Measurements from ENCODE around the gene AIFM2. TPM values are rescaled to one million over a fixed set of nuclear protein-coding genes. Genes with fewer than 3 reads are reported as not detected.

Gene AIFM2
- polyA plus RNA-seq, 1 of the 3 experiments (the other 2 are of a cell fraction): 9.5 TPM

- no peaks in the 10 kb centered on the region for H3K79me2 ChIP-seq (ENCODE audit: insufficient read depth)
- peaks cover 0 to 3% of the 10 kb centered on the region in 2 experiments; a peak in 1 of 4 replicates for H3K4me1 ChIP-seq (ENCODE audit: control insufficient read depth in 1 of 2, insufficient read depth in 2 of 2, low read depth in 1 of 2, low read length in 1 of 2)
- H3K27me3 ChIP-seq (ENCODE audit: insufficient read depth): no peaks in the 10 kb centered on the region
- no peak for DNase-seq
- no peaks in the 10 kb centered on the region for H3K9me3 ChIP-seq
- 89% methylated on average over 6 of the region's 6 CpGs for WGBS (ENCODE audit: low lambda C conversion rate)
- no peak overlapping the region for H3K4me3 ChIP-seq (ENCODE audit: low read depth in 2 of 2, low read length in 1 of 2)
- peaks cover 0 to 16% of the 10 kb centered on the region in 2 experiments for H3K36me3 ChIP-seq (replicated peaks in 1 of 2; ENCODE audit: control insufficient read depth in 1 of 2, insufficient read depth in 2 of 2, low read length in 1 of 2)
- CTCF ChIA-PET: interaction anchor here (1.1 to 9.2 kb wide), 3 partner anchors 20 to 320 kb away, joined by 3 to 184 read pairs (median 157); partner anchors contain the start of gene TYSND1
- no peak overlapping the region for H2AFZ ChIP-seq (ENCODE audit: low read depth)
- H3F3A ChIP-seq (replicated peaks; ENCODE audit: insufficient read depth): no peaks in the 10 kb centered on the region
- no peak overlapping the region for H3K27ac ChIP-seq (ENCODE audit: low read depth in 2 of 2, low read length in 1 of 2)
- no peaks in the 10 kb centered on the region for H4K20me1 ChIP-seq (ENCODE audit: insufficient read depth)
- TF ChIP-seq EP300 (IDR thresholded peaks at IDR 0.05; ENCODE audit: borderline replicate concordance in 1 of 2, low read depth in 1 of 2, low read length in 1 of 2) (no peak), MXI1 (IDR thresholded peaks at IDR 0.05; ENCODE audit: low read depth, low read length) (no peak), FOXJ3 (CRISPR knock-in tag; IDR thresholded peaks at IDR 0.05) (no peak), NRF1 (IDR thresholded peaks at IDR 0.05; ENCODE audit: low read depth, low read length) (no peak), USF2 (IDR thresholded peaks at IDR 0.05; ENCODE audit: borderline replicate concordance, low read depth, low read length) (no peak), RCOR1 (IDR thresholded peaks at IDR 0.05; ENCODE audit: low read length) (no peak), TCF12 (IDR thresholded peaks at IDR 0.05) (no peak), CHD2 (IDR thresholded peaks at IDR 0.05; ENCODE audit: low read length, partially characterized antibody) (no peak), POLR2AphosphoS5 (IDR thresholded peaks at IDR 0.05; ENCODE audit: low read depth, low read length) (no peak), TAF1 (IDR thresholded peaks at IDR 0.05; ENCODE audit: borderline replicate concordance, low read depth, low read length) (no peak)
- POLR2A ChIA-PET: no interaction called here
- H3K9me2 ChIP-seq: no peaks in the 10 kb centered on the region
- no peak overlapping the region for H3K4me2 ChIP-seq
- H3K9ac ChIP-seq: no peak overlapping the region
Measured at GRCh38 chr10:70120417-70120816, 12.2 kb downstream of the AIFM2 start.

GRCh38 chr10:70119623-70120022, 13.0 kb downstream of the AIFM2 start:
- ChIA-PET POLR2A (no interaction called here), CTCF (interaction anchor here (1.1 to 9.2 kb wide), 4 partner anchors 10 to 320 kb away, joined by 3 to 184 read pairs (median 81); partner anchors contain the start of gene TYSND1)
- WGBS (ENCODE audit: low lambda C conversion rate): 86% methylated on average over 6 of the region's 8 CpGs

More at GRCh38 chr10:70119623-70120022, 13.0 kb downstream of the AIFM2 start:
- no peak overlapping the region for H3K4me3 ChIP-seq (ENCODE audit: low read depth in 2 of 2, low read length in 1 of 2)
- H3K36me3 ChIP-seq (replicated peaks in 1 of 2; ENCODE audit: control insufficient read depth in 1 of 2, insufficient read depth in 2 of 2, low read length in 1 of 2): peaks cover 0 to 18% of the 10 kb centered on the region in 2 experiments
- no peak overlapping the region for H3K4me2 ChIP-seq
- TF ChIP-seq TCF12 (IDR thresholded peaks at IDR 0.05) (no peak), ELF1 (IDR thresholded peaks at IDR 0.05) (no peak), USF2 (IDR thresholded peaks at IDR 0.05; ENCODE audit: borderline replicate concordance, low read depth, low read length) (no peak), SMC3 (IDR thresholded peaks at IDR 0.05; ENCODE audit: low read depth, low read length) (no peak), MAX (IDR thresholded peaks at IDR 0.05; ENCODE audit: low read depth) (no peak), EP300 (IDR thresholded peaks at IDR 0.05; ENCODE audit: borderline replicate concordance in 1 of 2, low read depth in 1 of 2, low read length in 1 of 2) (no peak)
- H4K20me1 ChIP-seq (ENCODE audit: insufficient read depth): no peaks in the 10 kb centered on the region
- no peak for DNase-seq
- no peak overlapping the region for H3K9ac ChIP-seq
- H2AFZ ChIP-seq (ENCODE audit: low read depth): no peak overlapping the region
- H3K4me1 ChIP-seq (ENCODE audit: control insufficient read depth in 1 of 2, insufficient read depth in 2 of 2, low read depth in 1 of 2, low read length in 1 of 2): peaks cover 0 to 3% of the 10 kb centered on the region in 2 experiments; a peak in 1 of 4 replicates
- H3K9me2 ChIP-seq: no peaks in the 10 kb centered on the region
- H3K79me2 ChIP-seq (ENCODE audit: insufficient read depth): no peaks in the 10 kb centered on the region
- no peaks in the 10 kb centered on the region for H3K27me3 ChIP-seq (ENCODE audit: insufficient read depth)
- no peaks in the 10 kb centered on the region for H3K9me3 ChIP-seq
- no peak overlapping the region for H3K27ac ChIP-seq (ENCODE audit: low read depth in 2 of 2, low read length in 1 of 2)
- H3F3A ChIP-seq (replicated peaks; ENCODE audit: insufficient read depth): no peaks in the 10 kb centered on the region
